GM18517 (cell line): ENCODE measurements around the gene CCBE1.
"Not testable (repeated sequence)": the region's sequence is repeated elsewhere in the genome, so short reads cannot be mapped to it uniquely, and the experiment has no call there.

ENCODE experiments used
- ATAC-seq: cut with Tn5 transposase; IDR thresholded peaks from one replicate; pipeline ENCODE4 v1.9.1; 2021; ENCODE audit warnings: mild to moderate bottlenecking, moderate library complexity; ENCODE audit not compliant: unreplicated experiment

Gene CCBE1

GRCh38 chr18:59550174-59550516, 147.1 kb downstream of the CCBE1 start:
- ATAC-seq: no peak

GRCh38 chr18:59549503-59550173, 147.6 kb downstream of the CCBE1 start:
- ATAC-seq: no peak

- ATAC-seq: no peak
Measured at GRCh38 chr18:59547581-59548182, 149.5 kb downstream of the CCBE1 start.

- no peak for ATAC-seq
Measured at GRCh38 chr18:59546188-59546587, 151.0 kb downstream of the CCBE1 start.

- ATAC-seq: no peak
Measured at GRCh38 chr18:59540780-59541179, 156.4 kb downstream of the CCBE1 start.

- ATAC-seq: no peak
Measured at GRCh38 chr18:59540346-59540745, 156.9 kb downstream of the CCBE1 start.

- no peak for ATAC-seq
Measured at GRCh38 chr18:59539108-59539507, 158.1 kb downstream of the CCBE1 start.

- ATAC-seq: no peak
Measured at GRCh38 chr18:59537579-59537978, 159.6 kb downstream of the CCBE1 start.

- ATAC-seq: no peak
Measured at GRCh38 chr18:59536166-59536565, 161.1 kb downstream of the CCBE1 start.

- ATAC-seq: no peak
Measured at GRCh38 chr18:59535055-59535454, 162.2 kb downstream of the CCBE1 start.

- ATAC-seq: no peak
Measured at GRCh38 chr18:59528866-59529265, 168.4 kb downstream of the CCBE1 start.

- no peak for ATAC-seq
Measured at GRCh38 chr18:59520562-59521355, 176.5 kb downstream of the CCBE1 start.

- no peak for ATAC-seq
Measured at GRCh38 chr18:59518705-59519104, 178.5 kb downstream of the CCBE1 start.

- no peak for ATAC-seq
Measured at GRCh38 chr18:59517446-59518165, 179.6 kb downstream of the CCBE1 start.

- ATAC-seq: no peak
Measured at GRCh38 chr18:59516356-59517155, 180.7 kb downstream of the CCBE1 start.

- ATAC-seq: not testable (repeated sequence)
Measured at GRCh38 chr18:59515956-59516355, 181.3 kb downstream of the CCBE1 start.

GRCh38 chr18:59515147-59515546, 182.1 kb downstream of the CCBE1 start:
- no peak for ATAC-seq

GRCh38 chr18:59514203-59514602, 183.0 kb downstream of the CCBE1 start:
- ATAC-seq: no peak

- no peak for ATAC-seq
Measured at GRCh38 chr18:59512025-59512755, 185.0 kb downstream of the CCBE1 start.
